ENCODE data around the gene NPSR1. TPM values are rescaled to one million over a fixed set of nuclear protein-coding genes. Genes with fewer than 3 reads are reported as not detected.

The NPSR1 gene
- total and polyA plus RNA-seq, 2 donors: 0.05 to 0.23 TPM

- Histone ChIP-seq H3K4me3 (ENCODE audit: low read length in 2 of 2) (no peak overlapping the region), H3K27me3 (ENCODE audit: control insufficient read depth in 2 of 2, insufficient read depth in 1 of 2, low read length in 1 of 2) (no peaks in the 10 kb centered on the region), H3K4me1 (ENCODE audit: control insufficient read depth in 2 of 2, insufficient read depth in 2 of 2, low read length in 2 of 2) (no peaks in the 10 kb centered on the region), H3K27ac (ENCODE audit: low read depth in 1 of 2, low read length in 1 of 2) (no peak overlapping the region), H3K9me3 (ENCODE audit: control insufficient read depth in 2 of 2, insufficient read depth in 1 of 2, low read length in 1 of 2) (no peaks in the 10 kb centered on the region), H3K36me3 (ENCODE audit: control insufficient read depth in 2 of 2, insufficient read depth in 2 of 2, low read length in 1 of 2) (no peaks in the 10 kb centered on the region)
- DNase-seq (ENCODE audit: low read depth in 6 of 9, low spot score in 9 of 9): no peak
- WGBS: 92% methylated on average over 7 of the region's 7 CpGs
Observed at GRCh38 chr7:34728156-34728555, 70.1 kb downstream of the NPSR1 start.

GRCh38 chr7:34734771-34735170, 76.8 kb downstream of the NPSR1 start:
- DNase-seq (ENCODE audit: low read depth in 6 of 9, low spot score in 9 of 9): no peak
- Histone ChIP-seq H3K4me3 (ENCODE audit: low read length in 2 of 2) (no peak overlapping the region), H3K36me3 (ENCODE audit: control insufficient read depth in 2 of 2, insufficient read depth in 2 of 2, low read length in 1 of 2) (no peaks in the 10 kb centered on the region), H3K27me3 (ENCODE audit: control insufficient read depth in 2 of 2, insufficient read depth in 1 of 2, low read length in 1 of 2) (no peaks in the 10 kb centered on the region), H3K9me3 (ENCODE audit: control insufficient read depth in 2 of 2, insufficient read depth in 1 of 2, low read length in 1 of 2) (no peaks in the 10 kb centered on the region), H3K27ac (ENCODE audit: low read depth in 1 of 2, low read length in 1 of 2) (no peak overlapping the region), H3K4me1 (ENCODE audit: control insufficient read depth in 2 of 2, insufficient read depth in 2 of 2, low read length in 2 of 2) (no peaks in the 10 kb centered on the region)
- 100% methylated on average over 1 of the region's 1 CpG for WGBS

- H3K4me1 ChIP-seq (ENCODE audit: control insufficient read depth in 2 of 2, insufficient read depth in 2 of 2, low read length in 2 of 2): no peaks in the 10 kb centered on the region
- no peak overlapping the region for H3K4me3 ChIP-seq (ENCODE audit: low read length in 2 of 2)
- no peaks in the 10 kb centered on the region for H3K27me3 ChIP-seq (ENCODE audit: control insufficient read depth in 2 of 2, insufficient read depth in 1 of 2, low read length in 1 of 2)
- no peak overlapping the region for H3K27ac ChIP-seq (ENCODE audit: low read depth in 1 of 2, low read length in 1 of 2)
- WGBS: 64% methylated on average over 2 of the region's 2 CpGs
- no peak for DNase-seq (ENCODE audit: low read depth in 6 of 9, low spot score in 9 of 9)
- no peaks in the 10 kb centered on the region for H3K36me3 ChIP-seq (ENCODE audit: control insufficient read depth in 2 of 2, insufficient read depth in 2 of 2, low read length in 1 of 2)
- H3K9me3 ChIP-seq (ENCODE audit: control insufficient read depth in 2 of 2, insufficient read depth in 1 of 2, low read length in 1 of 2): no peaks in the 10 kb centered on the region
Observed at GRCh38 chr7:34735526-34735925, 77.5 kb downstream of the NPSR1 start.

GRCh38 chr7:34739651-34740300, 81.8 kb downstream of the NPSR1 start:
- Histone ChIP-seq H3K4me1 (ENCODE audit: control insufficient read depth in 2 of 2, insufficient read depth in 2 of 2, low read length in 2 of 2) (no peaks in the 10 kb centered on the region), H3K9me3 (ENCODE audit: control insufficient read depth in 2 of 2, insufficient read depth in 1 of 2, low read length in 1 of 2) (no peaks in the 10 kb centered on the region), H3K4me3 (ENCODE audit: low read length in 2 of 2) (no peak overlapping the region), H3K27me3 (ENCODE audit: control insufficient read depth in 2 of 2, insufficient read depth in 1 of 2, low read length in 1 of 2) (no peaks in the 10 kb centered on the region), H3K27ac (ENCODE audit: low read depth in 1 of 2, low read length in 1 of 2) (no peak overlapping the region), H3K36me3 (ENCODE audit: control insufficient read depth in 2 of 2, insufficient read depth in 2 of 2, low read length in 1 of 2) (no peaks in the 10 kb centered on the region)
- no peak for DNase-seq (ENCODE audit: low read depth in 6 of 9, low spot score in 9 of 9)
- 75% methylated on average over 5 of the region's 5 CpGs for WGBS

- DNase-seq (ENCODE audit: low read depth in 6 of 9, low spot score in 9 of 9): no peak
- 85% methylated on average over 1 of the region's 1 CpG for WGBS
- H3K4me1 ChIP-seq (ENCODE audit: control insufficient read depth in 2 of 2, insufficient read depth in 2 of 2, low read length in 2 of 2): no peaks in the 10 kb centered on the region
- H3K27me3 ChIP-seq (ENCODE audit: control insufficient read depth in 2 of 2, insufficient read depth in 1 of 2, low read length in 1 of 2): no peaks in the 10 kb centered on the region
- H3K36me3 ChIP-seq (ENCODE audit: control insufficient read depth in 2 of 2, insufficient read depth in 2 of 2, low read length in 1 of 2): no peaks in the 10 kb centered on the region
- H3K9me3 ChIP-seq (ENCODE audit: control insufficient read depth in 2 of 2, insufficient read depth in 1 of 2, low read length in 1 of 2): no peaks in the 10 kb centered on the region
- H3K4me3 ChIP-seq (ENCODE audit: low read length in 2 of 2): no peak overlapping the region
- H3K27ac ChIP-seq (ENCODE audit: low read depth in 1 of 2, low read length in 1 of 2): no peak overlapping the region
Observed at GRCh38 chr7:34740840-34741239, 82.8 kb downstream of the NPSR1 start.

- H3K4me1 ChIP-seq (ENCODE audit: control insufficient read depth in 2 of 2, insufficient read depth in 2 of 2, low read length in 2 of 2): no peaks in the 10 kb centered on the region
- H3K4me3 ChIP-seq (ENCODE audit: low read length in 2 of 2): no peak overlapping the region
- no peaks in the 10 kb centered on the region for H3K27me3 ChIP-seq (ENCODE audit: control insufficient read depth in 2 of 2, insufficient read depth in 1 of 2, low read length in 1 of 2)
- no peak for DNase-seq (ENCODE audit: low read depth in 6 of 9, low spot score in 9 of 9)
- H3K9me3 ChIP-seq (ENCODE audit: control insufficient read depth in 2 of 2, insufficient read depth in 1 of 2, low read length in 1 of 2): peaks cover 0 to 8% of the 10 kb centered on the region in 2 donors
- H3K36me3 ChIP-seq (ENCODE audit: control insufficient read depth in 2 of 2, insufficient read depth in 2 of 2, low read length in 1 of 2): no peaks in the 10 kb centered on the region
- WGBS: 93% methylated on average over 8 of the region's 8 CpGs
- no peak overlapping the region for H3K27ac ChIP-seq (ENCODE audit: low read depth in 1 of 2, low read length in 1 of 2)
Observed at GRCh38 chr7:34747176-34747781, 89.3 kb downstream of the NPSR1 start.

GRCh38 chr7:34747867-34748727, 90.1 kb downstream of the NPSR1 start:
- Histone ChIP-seq H3K4me3 (ENCODE audit: low read length in 2 of 2) (no peak overlapping the region), H3K27ac (ENCODE audit: low read depth in 1 of 2, low read length in 1 of 2) (no peak overlapping the region), H3K36me3 (ENCODE audit: control insufficient read depth in 2 of 2, insufficient read depth in 2 of 2, low read length in 1 of 2) (no peaks in the 10 kb centered on the region), H3K27me3 (ENCODE audit: control insufficient read depth in 2 of 2, insufficient read depth in 1 of 2, low read length in 1 of 2) (no peaks in the 10 kb centered on the region), H3K4me1 (ENCODE audit: control insufficient read depth in 2 of 2, insufficient read depth in 2 of 2, low read length in 2 of 2) (no peaks in the 10 kb centered on the region), H3K9me3 (ENCODE audit: control insufficient read depth in 2 of 2, insufficient read depth in 1 of 2, low read length in 1 of 2) (peaks cover 0 to 8% of the 10 kb centered on the region in 2 donors)
- 80% methylated on average over 8 of the region's 8 CpGs for WGBS
- DNase-seq (ENCODE audit: low read depth in 6 of 9, low spot score in 9 of 9): no peak

- no peak for DNase-seq (ENCODE audit: low read depth in 6 of 9, low spot score in 9 of 9)
- H3K4me3 ChIP-seq (ENCODE audit: low read length in 2 of 2): no peak overlapping the region
- peaks cover 0 to 8% of the 10 kb centered on the region in 2 donors for H3K9me3 ChIP-seq (ENCODE audit: control insufficient read depth in 2 of 2, insufficient read depth in 1 of 2, low read length in 1 of 2)
- no peaks in the 10 kb centered on the region for H3K36me3 ChIP-seq (ENCODE audit: control insufficient read depth in 2 of 2, insufficient read depth in 2 of 2, low read length in 1 of 2)
- H3K27me3 ChIP-seq (ENCODE audit: control insufficient read depth in 2 of 2, insufficient read depth in 1 of 2, low read length in 1 of 2): no peaks in the 10 kb centered on the region
- 97% methylated on average over 2 of the region's 2 CpGs for WGBS
- H3K4me1 ChIP-seq (ENCODE audit: control insufficient read depth in 2 of 2, insufficient read depth in 2 of 2, low read length in 2 of 2): no peaks in the 10 kb centered on the region
- H3K27ac ChIP-seq (ENCODE audit: low read depth in 1 of 2, low read length in 1 of 2): no peak overlapping the region
Observed at GRCh38 chr7:34748728-34749089, 90.7 kb downstream of the NPSR1 start.

- H3K9me3 ChIP-seq (ENCODE audit: control insufficient read depth in 2 of 2, insufficient read depth in 1 of 2, low read length in 1 of 2): peaks cover 0 to 8% of the 10 kb centered on the region in 2 donors
- no peak overlapping the region for H3K4me3 ChIP-seq (ENCODE audit: low read length in 2 of 2)
- no peak for DNase-seq (ENCODE audit: low read depth in 6 of 9, low spot score in 9 of 9)
- H3K27ac ChIP-seq (ENCODE audit: low read depth in 1 of 2, low read length in 1 of 2): no peak overlapping the region
- H3K27me3 ChIP-seq (ENCODE audit: control insufficient read depth in 2 of 2, insufficient read depth in 1 of 2, low read length in 1 of 2): no peaks in the 10 kb centered on the region
- H3K36me3 ChIP-seq (ENCODE audit: control insufficient read depth in 2 of 2, insufficient read depth in 2 of 2, low read length in 1 of 2): no peaks in the 10 kb centered on the region
- no peaks in the 10 kb centered on the region for H3K4me1 ChIP-seq (ENCODE audit: control insufficient read depth in 2 of 2, insufficient read depth in 2 of 2, low read length in 2 of 2)
- WGBS: 91% methylated on average over 2 of the region's 2 CpGs
Observed at GRCh38 chr7:34749446-34749845, 91.4 kb downstream of the NPSR1 start.

Measured in thymus (tissue), 11 donors.